Erythroblast (primary cell): ENCODE data around the gene HABP2.

Source experiments
- GATA1 ChIP-seq: IDR thresholded peaks from 2 replicates; pipeline ENCODE4 v1.6.1; 2011; ENCODE audit warnings: low read depth, mild to moderate bottlenecking, control low read depth, low read length, moderate library complexity
- POLR2A ChIP-seq: IDR thresholded peaks from 2 replicates; pipeline ENCODE4 v1.6.1; 2011; ENCODE audit warnings: mild to moderate bottlenecking, low read length

- TF ChIP-seq POLR2A = no peak
- no peak for TF ChIP-seq GATA1
Observed at GRCh38 chr10:113516061-113516460, 36.8 kb upstream of the HABP2 start.
